Muscle of leg (tissue), 11 donors: Measurements from ENCODE around the gene RAVER1. TPM values are rescaled to one million over a fixed set of nuclear protein-coding genes. Genes with fewer than 3 reads are reported as not detected.
A peak's percentile ranks its signal among the peaks of the same experiment; 100 is the strongest.
"Not testable (repeated sequence)": the region's sequence is repeated elsewhere in the genome, so short reads cannot be mapped to it uniquely, and the experiment has no call there.

Source experiments
- DNase-seq: peaks from one replicate; pipeline ENCODE4 v3.0.0; 2013
- H3K27ac ChIP-seq: one replicate; pipeline ENCODE4 v1.5.1; 2013; ENCODE audit warnings: mild to moderate bottlenecking, low read length, control low read depth
- H3K27me3 ChIP-seq: one replicate; pipeline ENCODE4 v1.6.1; 2013; ENCODE audit warnings: low read length; ENCODE audit not compliant: control insufficient read depth, insufficient read depth
- H3K36me3 ChIP-seq: one replicate; pipeline ENCODE4 v1.6.1; 2013; ENCODE audit warnings: low read length; ENCODE audit not compliant: control insufficient read depth, insufficient read depth
- H3K4me1 ChIP-seq: one replicate; pipeline ENCODE4 v1.6.1; 2013; ENCODE audit warnings: low read length; ENCODE audit not compliant: control insufficient read depth, insufficient read depth
- H3K4me3 ChIP-seq: one replicate; pipeline ENCODE4 v1.5.1; 2013; ENCODE audit warnings: low read length, control low read depth
- H3K9me3 ChIP-seq: replicated peaks from 2 replicates; pipeline ENCODE4 v1.6.1; 2013; ENCODE audit warnings: low read depth, low read length; ENCODE audit not compliant: control insufficient read depth
- WGBS: methylation state at CpG from one replicate; pipeline ENCODE4 v1.1.5; 2013; ENCODE audit warnings: missing lambda C conversion rate; ENCODE audit not compliant: insufficient coverage; 5-methylcytosine and 5-hydroxymethylcytosine counted together
- polyA plus RNA-seq, 8 donors: library from polyadenylated mRNA; unstranded; fragments of 120-200 nt; gene quantifications; one replicate each; pipeline versions ENCODE4 v1.2.1 to v1.2.3, GENCODE V29; 2013; ENCODE audit warnings: inconsistent platforms in 1 of 8, low replicate concordance in 1 of 8; ENCODE audit not compliant: insufficient read length in 8 of 8, insufficient read depth in 1 of 8
- total RNA-seq: library from RNA; stranded (reverse); fragments of 120-200 nt; gene quantifications from one replicate; pipeline ENCODE4 v1.2.4, GENCODE V29; 2013

Gene RAVER1
- total and polyA plus RNA-seq, 9 donors, result 4.4 to 21.7 (median 17.4) TPM

DNA sequence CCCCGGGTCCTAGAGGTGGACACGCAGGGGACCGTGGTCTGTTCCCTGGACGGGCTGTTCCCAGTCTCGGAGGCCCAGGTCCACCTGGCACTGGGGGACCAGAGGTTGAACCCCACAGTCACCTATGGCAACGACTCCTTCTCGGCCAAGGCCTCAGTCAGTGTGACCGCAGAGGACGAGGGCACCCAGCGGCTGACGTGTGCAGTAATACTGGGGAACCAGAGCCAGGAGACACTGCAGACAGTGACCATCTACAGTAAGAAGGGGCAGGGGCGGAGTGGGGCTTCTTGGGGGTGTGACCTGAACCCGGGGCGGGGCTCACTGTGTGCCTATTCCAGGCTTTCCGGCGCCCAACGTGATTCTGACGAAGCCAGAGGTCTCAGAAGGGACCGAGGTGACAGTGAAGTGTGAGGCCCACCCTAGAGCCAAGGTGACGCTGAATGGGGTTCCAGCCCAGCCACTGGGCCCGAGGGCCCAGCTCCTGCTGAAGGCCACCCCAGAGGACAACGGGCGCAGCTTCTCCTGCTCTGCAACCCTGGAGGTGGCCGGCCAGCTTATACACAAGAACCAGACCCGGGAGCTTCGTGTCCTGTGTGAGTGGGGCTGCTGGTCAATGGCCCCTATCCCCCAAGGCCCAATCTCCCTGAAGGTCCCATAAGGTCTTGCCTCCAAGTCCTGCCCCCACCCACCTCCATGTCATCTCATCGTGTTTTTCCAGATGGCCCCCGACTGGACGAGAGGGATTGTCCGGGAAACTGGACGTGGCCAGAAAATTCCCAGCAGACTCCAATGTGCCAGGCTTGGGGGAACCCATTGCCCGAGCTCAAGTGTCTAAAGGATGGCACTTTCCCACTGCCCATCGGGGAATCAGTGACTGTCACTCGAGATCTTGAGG lies 49.0 kb downstream of the RAVER1 start:
- Histone ChIP-seq H3K9me3 (no peaks in the 10 kb centered on the region), H3K27me3 (peaks cover 37% of the 10 kb centered on the region), H3K36me3 (no peaks in the 10 kb centered on the region), H3K27ac (no peak overlapping the region), H3K4me3 (no peak overlapping the region), H3K4me1 (peaks cover 26% of the 10 kb centered on the region)
- WGBS, result 85% methylated on average over 30 of the region's 34 CpGs
- DNase-seq, result no peak

DNA sequence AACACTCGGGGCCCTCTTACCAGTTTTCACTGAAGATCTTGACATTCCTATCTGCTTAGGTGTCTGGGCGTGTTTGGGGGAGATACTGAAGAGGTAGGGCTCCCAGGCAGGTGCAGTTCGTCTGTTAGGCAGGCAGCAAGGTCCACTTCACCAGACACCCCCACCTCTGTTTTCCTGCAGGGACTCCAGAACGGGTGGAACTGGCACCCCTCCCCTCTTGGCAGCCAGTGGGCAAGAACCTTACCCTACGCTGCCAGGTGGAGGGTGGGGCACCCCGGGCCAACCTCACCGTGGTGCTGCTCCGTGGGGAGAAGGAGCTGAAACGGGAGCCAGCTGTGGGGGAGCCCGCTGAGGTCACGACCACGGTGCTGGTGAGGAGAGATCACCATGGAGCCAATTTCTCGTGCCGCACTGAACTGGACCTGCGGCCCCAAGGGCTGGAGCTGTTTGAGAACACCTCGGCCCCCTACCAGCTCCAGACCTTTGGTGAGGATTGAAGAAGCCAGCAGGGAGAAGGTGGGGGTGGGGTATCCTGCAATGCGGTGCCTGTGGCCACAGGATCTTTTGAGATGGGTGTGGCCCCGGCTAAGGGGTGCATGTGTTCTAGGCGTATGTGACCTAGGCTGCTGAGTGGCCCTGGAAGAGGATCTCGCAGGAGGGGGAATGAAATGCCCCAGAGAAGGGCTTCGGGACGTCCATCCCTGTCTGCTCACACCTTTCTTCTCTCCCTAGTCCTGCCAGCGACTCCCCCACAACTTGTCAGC lies 49.8 kb downstream of the RAVER1 start:
- no peaks in the 10 kb centered on the region for H3K36me3 ChIP-seq
- H3K27ac ChIP-seq, result no peak overlapping the region
- no peak overlapping the region for H3K4me3 ChIP-seq
- no peaks in the 10 kb centered on the region for H3K9me3 ChIP-seq
- 73% methylated on average over 8 of the region's 23 CpGs for WGBS
- peaks cover 29% of the 10 kb centered on the region for H3K27me3 ChIP-seq
- H3K4me1 ChIP-seq, result peaks cover 18% of the 10 kb centered on the region
- DNase-seq, result no peak

DNA sequence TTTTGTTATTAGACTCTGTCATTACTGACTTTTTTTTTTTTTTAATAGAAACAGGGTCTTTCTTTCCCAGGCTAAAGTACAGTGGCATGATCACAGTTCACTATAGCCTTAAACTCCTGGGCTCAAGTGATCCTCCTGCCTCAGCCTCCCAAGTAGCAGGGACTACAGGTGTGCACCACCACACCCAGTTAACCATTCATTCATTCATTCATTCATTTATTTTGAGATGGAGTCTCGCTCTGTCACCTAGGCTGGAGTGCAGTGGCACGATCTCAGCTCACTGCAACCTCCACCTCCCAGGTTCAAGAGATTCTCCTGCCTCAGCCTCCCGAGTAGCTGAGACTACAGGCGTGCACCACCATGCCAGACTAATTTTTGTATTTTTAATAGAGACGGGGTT lies 51.3 kb downstream of the RAVER1 start:
- WGBS, result no CpG with 5 or more reads among the region's 5 CpGs
- H3K27ac ChIP-seq, H3K9me3 ChIP-seq: not testable (repeated sequence)

DNA sequence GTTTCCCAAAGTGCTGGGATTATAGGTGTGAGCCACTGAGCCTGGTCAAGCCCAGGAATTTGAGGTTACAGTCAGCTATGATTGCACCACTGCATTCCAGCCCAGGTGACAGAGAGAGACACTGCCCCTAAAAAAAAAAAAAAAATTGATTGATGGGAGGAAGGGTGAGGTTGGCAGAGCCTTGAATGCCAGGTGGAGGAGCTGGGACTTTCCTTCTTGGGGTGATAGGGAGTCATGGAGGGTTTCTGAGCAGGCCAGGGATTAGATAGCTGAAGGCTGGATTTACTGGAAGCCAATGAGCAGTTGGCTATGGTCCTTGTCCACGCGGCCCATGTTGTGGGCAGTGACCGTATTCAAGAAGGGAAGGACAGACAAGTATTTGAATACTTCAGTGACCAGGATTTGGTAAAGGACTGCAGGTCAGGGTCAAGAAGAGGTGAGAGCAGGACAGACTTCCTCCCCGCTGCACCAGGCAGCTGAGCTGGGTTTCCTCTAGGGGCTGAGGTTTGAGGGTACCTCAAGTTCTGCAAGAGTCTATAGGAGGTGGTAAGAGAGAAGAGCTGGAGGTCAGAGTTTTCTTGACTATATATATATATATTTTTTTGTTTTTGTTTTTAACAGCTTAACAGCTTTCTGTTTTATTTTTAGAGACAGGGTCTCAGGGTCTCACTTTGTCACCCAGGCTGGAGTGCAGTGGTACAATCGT lies 53.4 kb downstream of the RAVER1 start:
- no peak overlapping the region for H3K27ac ChIP-seq

More for the DNA sequence above, 51.3 kb downstream of the RAVER1 start:
- H3K4me1 ChIP-seq, H3K36me3 ChIP-seq, H3K4me3 ChIP-seq, DNase-seq: not testable (repeated sequence)
- H3K27me3 ChIP-seq, result peaks cover 14% of the 10 kb centered on the region

DNA sequence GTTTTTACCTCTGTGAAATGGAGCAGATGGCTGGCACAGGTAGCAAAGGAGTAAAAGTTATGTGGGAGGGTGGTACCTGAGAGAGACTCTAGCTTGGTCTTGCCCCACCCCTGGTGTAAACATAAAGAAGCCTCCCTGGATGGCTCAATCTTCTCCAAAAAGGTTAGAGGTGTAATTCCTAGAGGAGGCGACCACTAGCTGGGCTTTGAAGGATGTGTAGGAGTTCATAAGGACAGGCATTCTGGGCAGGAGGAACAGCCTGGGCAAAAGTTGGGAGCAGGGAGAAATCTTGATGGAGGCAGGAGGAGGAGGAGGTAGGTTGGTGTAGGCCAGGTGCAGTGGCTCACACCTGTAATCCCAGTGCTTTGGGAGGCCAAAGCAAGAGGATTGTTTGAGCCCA lies 54.4 kb downstream of the RAVER1 start:
- no peaks in the 10 kb centered on the region for H3K36me3 ChIP-seq
- WGBS, result 93% methylated on average over 1 of the region's 1 CpG
- no peak overlapping the region for H3K27ac ChIP-seq

More for the DNA sequence above, 53.4 kb downstream of the RAVER1 start:
- Histone ChIP-seq H3K36me3 (no peaks in the 10 kb centered on the region), H3K4me1 (no peaks in the 10 kb centered on the region), H3K27me3 (peaks cover 5% of the 10 kb centered on the region), H3K4me3 (no peak overlapping the region), H3K9me3 (no peaks in the 10 kb centered on the region)
- no peak for DNase-seq
- WGBS, result 61% methylated on average over 3 of the region's 5 CpGs

DNA sequence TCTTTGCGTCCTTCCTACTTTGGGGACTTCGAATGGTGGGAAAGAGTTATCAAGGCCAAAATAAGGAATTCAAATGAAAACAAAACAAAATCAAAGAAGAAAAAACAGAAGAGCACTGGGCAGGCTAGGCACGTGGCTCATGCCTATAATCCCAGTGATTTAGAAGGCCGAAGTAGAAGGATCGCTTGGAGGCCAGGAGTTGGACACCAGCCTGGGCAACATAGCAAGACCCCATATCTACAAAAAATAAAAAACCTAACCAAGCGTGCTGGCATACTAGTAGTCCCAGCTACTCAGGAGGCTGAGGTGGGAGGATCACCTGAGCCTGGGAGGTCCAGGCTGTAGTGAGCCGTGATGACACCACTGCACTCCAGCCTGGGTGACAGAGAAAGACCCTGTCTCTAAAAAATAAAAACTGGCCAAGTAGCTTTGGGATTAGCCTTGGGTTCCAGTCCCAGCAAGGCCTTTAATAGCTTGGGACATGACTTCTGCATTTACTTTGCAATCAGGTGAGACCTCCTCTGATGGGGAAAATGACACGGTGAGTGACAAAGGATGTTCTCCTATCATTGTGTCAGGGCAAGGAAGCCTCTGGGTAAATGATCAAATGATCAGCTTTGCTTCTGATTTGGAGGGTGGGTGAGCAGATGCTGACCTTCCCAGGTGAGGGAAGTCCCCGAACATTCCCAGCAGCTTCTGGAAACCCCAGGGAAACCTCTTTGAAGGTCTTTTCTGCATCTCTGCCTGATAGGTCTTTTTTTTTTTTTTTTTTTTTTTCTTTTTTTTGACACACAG lies 55.3 kb downstream of the RAVER1 start:
- no peaks in the 10 kb centered on the region for H3K9me3 ChIP-seq
- no peak overlapping the region for H3K4me3 ChIP-seq
- H3K36me3 ChIP-seq, result no peaks in the 10 kb centered on the region
- DNase-seq, result no peak
- H3K27ac ChIP-seq, result no peak overlapping the region
- peaks cover 11% of the 10 kb centered on the region for H3K27me3 ChIP-seq
- H3K4me1 ChIP-seq, result no peaks in the 10 kb centered on the region
- 83% methylated on average over 7 of the region's 9 CpGs for WGBS

More for the DNA sequence above, 54.4 kb downstream of the RAVER1 start:
- Histone ChIP-seq H3K27me3 (peaks cover 9% of the 10 kb centered on the region), H3K9me3 (no peaks in the 10 kb centered on the region), H3K4me1 (no peaks in the 10 kb centered on the region), H3K4me3 (no peak overlapping the region)
- DNase-seq, result no peak

DNA sequence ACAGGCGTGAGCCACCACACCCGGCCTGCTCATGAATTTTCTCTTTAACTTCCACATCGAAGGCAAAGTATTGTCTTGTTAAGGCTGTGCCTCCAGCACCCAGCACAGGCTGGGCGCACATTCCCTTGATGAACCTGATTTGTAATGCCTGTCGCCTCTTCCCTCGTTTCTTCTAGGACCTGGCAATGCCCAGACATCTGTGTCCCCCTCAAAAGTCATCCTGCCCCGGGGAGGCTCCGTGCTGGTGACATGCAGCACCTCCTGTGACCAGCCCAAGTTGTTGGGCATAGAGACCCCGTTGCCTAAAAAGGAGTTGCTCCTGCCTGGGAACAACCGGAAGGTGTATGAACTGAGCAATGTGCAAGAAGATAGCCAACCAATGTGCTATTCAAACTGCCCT lies 58.7 kb downstream of the RAVER1 start:
- H3K4me1 ChIP-seq, result peaks cover 16% of the 10 kb centered on the region
- H3K4me3 ChIP-seq, result no peak overlapping the region
- no peak for DNase-seq
- WGBS, result 79% methylated on average over 9 of the region's 10 CpGs
- H3K27ac ChIP-seq, result no peak overlapping the region
- no peaks in the 10 kb centered on the region for H3K36me3 ChIP-seq
- H3K27me3 ChIP-seq, result peaks cover 41% of the 10 kb centered on the region
- H3K9me3 ChIP-seq, result no peaks in the 10 kb centered on the region

DNA sequence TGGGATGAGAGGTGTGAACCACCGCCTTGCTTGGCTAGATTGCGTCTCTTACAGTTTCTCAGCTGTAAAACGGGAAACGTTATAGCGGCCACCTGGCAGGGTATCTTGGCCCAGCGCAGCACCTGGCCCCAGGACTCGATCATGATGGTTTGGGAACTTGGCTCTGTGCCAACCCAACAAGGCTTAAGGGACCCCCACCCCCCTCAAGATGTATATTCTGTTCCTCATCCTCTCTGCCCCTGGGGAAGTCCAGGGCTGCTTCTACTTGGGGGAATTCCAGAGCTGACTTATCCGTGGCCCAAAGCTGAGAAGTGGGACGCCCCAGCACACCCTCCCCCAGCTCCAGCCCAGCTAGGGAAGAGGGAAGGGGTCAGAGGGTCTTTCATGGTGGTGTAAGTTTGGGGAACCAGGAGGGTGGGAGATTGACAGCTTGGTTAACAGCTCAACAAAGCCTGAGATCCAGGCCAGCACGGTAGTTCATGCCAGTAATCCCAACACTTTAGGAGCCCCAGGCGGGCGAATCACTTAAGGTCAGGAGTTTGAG lies 61.7 kb downstream of the RAVER1 start:
- Histone ChIP-seq H3K4me3 (peak overlapping the region; percentile 47), H3K36me3 (no peaks in the 10 kb centered on the region), H3K4me1 (peaks cover 24% of the 10 kb centered on the region), H3K27me3 (peaks cover 48% of the 10 kb centered on the region), H3K9me3 (no peaks in the 10 kb centered on the region), H3K27ac (peak overlapping the region; percentile 29)
- WGBS, result 33% methylated on average over 2 of the region's 12 CpGs
- peak; percentile 46 for DNase-seq

DNA sequence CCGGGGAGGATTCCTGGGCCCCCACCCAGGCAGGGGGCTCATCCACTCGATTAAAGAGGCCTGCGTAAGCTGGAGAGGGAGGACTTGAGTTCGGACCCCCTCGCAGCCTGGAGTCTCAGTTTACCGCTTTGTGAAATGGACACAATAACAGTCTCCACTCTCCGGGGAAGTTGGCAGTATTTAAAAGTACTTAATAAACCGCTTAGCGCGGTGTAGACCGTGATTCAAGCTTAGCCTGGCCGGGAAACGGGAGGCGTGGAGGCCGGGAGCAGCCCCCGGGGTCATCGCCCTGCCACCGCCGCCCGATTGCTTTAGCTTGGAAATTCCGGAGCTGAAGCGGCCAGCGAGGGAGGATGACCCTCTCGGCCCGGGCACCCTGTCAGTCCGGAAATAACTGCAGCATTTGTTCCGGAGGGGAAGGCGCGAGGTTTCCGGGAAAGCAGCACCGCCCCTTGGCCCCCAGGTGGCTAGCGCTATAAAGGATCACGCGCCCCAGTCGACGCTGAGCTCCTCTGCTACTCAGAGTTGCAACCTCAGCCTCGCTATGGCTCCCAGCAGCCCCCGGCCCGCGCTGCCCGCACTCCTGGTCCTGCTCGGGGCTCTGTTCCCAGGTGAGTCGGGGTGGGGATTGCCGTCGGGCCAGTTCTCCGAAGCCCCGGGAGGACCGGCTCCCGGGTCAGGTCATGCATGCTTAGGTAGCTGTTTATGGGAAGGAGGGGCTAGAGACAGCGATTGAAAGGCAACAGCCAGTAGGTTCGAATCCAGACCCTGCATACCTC lies 62.5 kb downstream of the RAVER1 start, which contains the start of gene ICAM1:
Gene ICAM1 (plus strand): TSS at position 505 of the 779 bp plus-strand sequence. CDS start 40 bp downstream, at position 545.
- Histone ChIP-seq H3K27me3 (peaks cover 48% of the 10 kb centered on the region), H3K9me3 (no peaks in the 10 kb centered on the region), H3K27ac (peak within 1 kb of the TSS; percentile 89), H3K4me3 (peak within 1 kb of the TSS; percentile 47), H3K36me3 (no peaks in the 10 kb centered on the region), H3K4me1 (peaks cover 24% of the 10 kb centered on the region)
- peak; percentile 85 for DNase-seq
- 2% methylated on average over 46 of the region's 51 CpGs for WGBS
